HepG2 (cell line): ENCODE results near the gene OSBPL5. TPM values are rescaled to one million over a fixed set of nuclear protein-coding genes. Genes with fewer than 3 reads are reported as not detected.

Experiments used
- ATAC-seq: fragments of 200-7000 bp; cut with Tn5 transposase; 3 replicates; pipeline ENCODE4 v1.9.1; 2020; ENCODE audit warnings: mild to moderate bottlenecking, moderate library complexity
- BruUV-seq: library from RNA; stranded (reverse); fragments of 400-500 nt; replicated peaks from 2 replicates; lab custom pipeline; 2021; lab: Mats Ljungman, UMichigan
- CTCF ChIA-PET: fragments of 300-600 bp; formaldehyde crosslinking; extraction: SDS; loops from one replicate; lab custom pipeline; 2021; ENCODE audit warnings: low total read pairs, inconsistent platforms, low intra/inter-chr PET ratio; lab: Yijun Ruan, JAX
- POLR2A ChIA-PET: fragments of 350-600 bp; sonication (Branson Sonifier 250); formaldehyde crosslinking; loops from one replicate; lab custom pipeline; 2020; ENCODE audit warnings: antibody characterized with exemption, inconsistent platforms; lab: Yijun Ruan, JAX
- DNase-seq: peaks from one replicate; pipeline ENCODE4 v3.0.0-alpha.2; 2015; ENCODE audit warnings: low spot score
- FAIRE-seq: peaks from 3 replicates; lab custom pipeline; 2011; peaks lifted over from hg19 to GRCh38; lab: Jason Lieb, UNC
- H2AFZ ChIP-seq: one replicate; pipeline ENCODE4 v1.6.1; 2011; ENCODE audit warnings: low read length, inconsistent platforms
- H3K27ac ChIP-seq: fragments of 300-600 bp; 3 replicates; pipeline ENCODE4 v1.8.0; 2011; ENCODE audit warnings: mixed run types, mild to moderate bottlenecking, mixed read lengths, low read length, inconsistent platforms; ENCODE audit not compliant: insufficient read depth; ENCODE audit errors: extremely low read length
- H3K27me3 ChIP-seq, 2 experiments: fragments of 200-600 bp in 1 of 2; 2 replicates in 1 of 2; 3 replicates in 1 of 2; pipeline versions ENCODE4 v1.6.0 to v1.8.0; 2011; ENCODE audit warnings: low read length in 2 of 2, mild to moderate bottlenecking in 2 of 2, moderate library complexity in 2 of 2, inconsistent platforms in 1 of 2; ENCODE audit not compliant: insufficient read depth in 2 of 2, control insufficient read depth in 1 of 2
- H3K36me3 ChIP-seq, 2 experiments: fragments of 200-600 bp in 1 of 2; replicated peaks in 1 of 2; 2 replicates in 1 of 2; 3 replicates in 1 of 2; pipeline versions ENCODE4 v1.5.1 to v1.8.0; 2011; ENCODE audit warnings: low read length in 2 of 2, inconsistent platforms in 1 of 2; ENCODE audit not compliant: insufficient read depth in 2 of 2, control insufficient read depth in 1 of 2
- H3K4me1 ChIP-seq: 2 replicates; pipeline ENCODE4 v1.5.1; 2012; ENCODE audit warnings: low read length, inconsistent platforms; ENCODE audit not compliant: insufficient read depth
- H3K4me2 ChIP-seq: 2 replicates; pipeline ENCODE4 v1.6.0; 2011; ENCODE audit warnings: low read depth, low read length, inconsistent platforms
- H3K4me3 ChIP-seq, 3 experiments: fragments of 200-600 bp in 1 of 3; sonication (generic), shearing (Covaris generic) in 1 of 3; replicated peaks in 1 of 3; 2 replicates each; pipeline ENCODE4 v1.5.1; 2011 to 2016; ENCODE audit warnings: low read length in 3 of 3, inconsistent platforms in 2 of 3, low read depth in 2 of 3, mild to moderate bottlenecking in 2 of 3, control low read depth in 1 of 3, mixed read lengths in 1 of 3; ENCODE audit not compliant: insufficient read depth in 1 of 3
- H3K79me2 ChIP-seq: one replicate; pipeline ENCODE4 v1.6.1; 2011; ENCODE audit warnings: low read length, inconsistent platforms; ENCODE audit not compliant: insufficient read depth
- H3K9ac ChIP-seq: 2 replicates; pipeline ENCODE4 v1.6.0; 2011; ENCODE audit warnings: mild to moderate bottlenecking, low read depth, low read length, inconsistent platforms; ENCODE audit not compliant: insufficient read depth
- H3K9me3 ChIP-seq: 2 replicates; pipeline ENCODE4 v1.5.1; 2012; ENCODE audit warnings: mild to moderate bottlenecking, low read length
- H4K20me1 ChIP-seq: 2 replicates; pipeline ENCODE4 v1.6.0; 2011; ENCODE audit warnings: inconsistent platforms, mild to moderate bottlenecking, low read length, moderate library complexity; ENCODE audit not compliant: insufficient read depth
- GLI4 ChIP-seq: sonication (generic); formaldehyde crosslinking; IDR thresholded peaks from 2 replicates; pipeline ENCODE4 v1.5.1; 2020; ENCODE audit warnings: missing genetic modification reagents, mild to moderate bottlenecking, moderate library complexity, borderline replicate concordance
- MXD3 ChIP-seq: IDR thresholded peaks from 2 replicates; pipeline ENCODE4 v1.6.1; 2016; ENCODE audit warnings: mild to moderate bottlenecking, missing biosample characterization, missing genetic modification reagents
- PHF20 ChIP-seq: sonication (generic); formaldehyde crosslinking; IDR thresholded peaks from 2 replicates; pipeline ENCODE4 v1.5.0; 2020; ENCODE audit warnings: mild to moderate bottlenecking, missing genetic modification reagents
- RAD51 ChIP-seq: fragments of 450-650 bp; IDR thresholded peaks from 2 replicates; pipeline ENCODE4 v1.6.1; 2016; ENCODE audit warnings: borderline replicate concordance
- RNF2 ChIP-seq: fragments of 450-650 bp; conservative IDR thresholded peaks from 2 replicates; pipeline ENCODE4 v1.6.1; 2016; ENCODE audit warnings: low read depth
- SALL2 ChIP-seq: sonication (generic); formaldehyde crosslinking; IDR thresholded peaks from 2 replicates; pipeline ENCODE4 v1.8.1; 2023; ENCODE audit warnings: mild to moderate bottlenecking, missing genetic modification reagents, inconsistent platforms
- TEAD3 ChIP-seq: optimal IDR thresholded peaks from 2 replicates; pipeline ENCODE3; 2016; ENCODE audit warnings: borderline replicate concordance
- XRCC5 ChIP-seq: fragments of 200-400 bp; formaldehyde crosslinking; optimal IDR thresholded peaks from 2 replicates; pipeline ENCODE3; 2017; ENCODE audit warnings: mild to moderate bottlenecking, low read length
- ZBTB42 ChIP-seq: sonication (generic); formaldehyde crosslinking; IDR thresholded peaks from 2 replicates; pipeline ENCODE4 v1.5.0; 2020; ENCODE audit warnings: mild to moderate bottlenecking, missing genetic modification reagents
- ZBTB7B ChIP-seq: sonication (generic); formaldehyde crosslinking; IDR thresholded peaks from 2 replicates; pipeline ENCODE4 v1.4.0; 2020; ENCODE audit warnings: missing genetic modification reagents
- ZFP1 ChIP-seq: IDR thresholded peaks from 2 replicates; pipeline ENCODE4 v1.6.1; 2016
- ZMYM2 ChIP-seq: sonication (generic); formaldehyde crosslinking; IDR thresholded peaks from 2 replicates; pipeline ENCODE4 v1.8.0; 2022; ENCODE audit warnings: mild to moderate bottlenecking, missing genetic modification reagents
- ZNF367 ChIP-seq: sonication (generic); formaldehyde crosslinking; IDR thresholded peaks from 2 replicates; pipeline ENCODE4 v1.4.0; 2020; ENCODE audit warnings: missing genetic modification reagents, borderline replicate concordance
- ZNF468 ChIP-seq: sonication (generic); formaldehyde crosslinking; IDR thresholded peaks from 2 replicates; pipeline ENCODE4 v1.8.0; 2022; ENCODE audit warnings: mild to moderate bottlenecking, moderate library complexity, missing genetic modification reagents
- ZNF609 ChIP-seq: sonication (generic); formaldehyde crosslinking; IDR thresholded peaks from 2 replicates; pipeline ENCODE4 v1.4.0; 2020; ENCODE audit warnings: mild to moderate bottlenecking, missing genetic modification reagents, borderline replicate concordance
- ZNF850 ChIP-seq: sonication (generic); formaldehyde crosslinking; conservative IDR thresholded peaks from 2 replicates; pipeline ENCODE4 v1.9.0; 2021; ENCODE audit warnings: mild to moderate bottlenecking, missing genetic modification reagents
- WGBS: methylation state at CpG from one replicate; pipeline ENCODE4 v1.1.6; 2017; ENCODE audit warnings: low lambda C conversion rate; 5-methylcytosine and 5-hydroxymethylcytosine counted together
- in situ Hi-C: cut with HindIII; loops from 2 replicates; pipeline ENCODE4 v1.10.0; 2017; ENCODE audit warnings: low pct_unique_long_range_greater_than_20kb; ENCODE audit not compliant: extremely low pct_ligation_motif_present
- intact Hi-C: fragments of 100-400 bp; cut with micrococcal nuclease; formaldehyde crosslinking; loops from one replicate; pipeline ENCODE4 v1.10.0; 2022; ENCODE audit not compliant: unreplicated experiment
- polyA plus RNA-seq, 8 experiments: library from polyadenylated mRNA; depleted of rRNA in 3 of 8; stranded (reverse) in 7 of 8; unstranded in 1 of 8; fragments of >200 nt; fragmentation: Illumina TruSeq in 4 of 8; extraction: Trizol in 4 of 8; gene quantifications; 2 replicates each; pipeline versions ENCODE4 v1.2.1 to v1.2.3, GENCODE V29; 2011 to 2016; ENCODE audit warnings: low read depth in 4 of 8, missing spikeins in 1 of 8, mixed read lengths in 1 of 8; ENCODE audit not compliant: insufficient read depth in 1 of 8
- total RNA-seq, 5 experiments: library from RNA; depleted of rRNA; stranded (reverse); fragments of >200 nt; fragmentation: Illumina TruSeq; extraction: Trizol; gene quantifications; 2 replicates each; pipeline ENCODE4 v1.2.3, GENCODE V29; 2016; ENCODE audit warnings: low read depth in 1 of 5

OSBPL5 gene
- total and polyA plus RNA-seq, 2 of the 13 experiments (the other 11 are each of a cell fraction or from before 2014, with no cell fraction given): not detected

- in situ Hi-C loops: no loop called here
- DNase-seq: no peak
- Histone ChIP-seq H4K20me1 (no peaks in the 10 kb centered on the region), H3K79me2 (no peaks in the 10 kb centered on the region), H3K4me2 (no peak overlapping the region), H3K27me3 (peaks cover 3 to 59% of the 10 kb centered on the region in 2 experiments), H3K9ac (no peak overlapping the region), H3K27ac (no peak overlapping the region), H3K36me3 (no peaks in the 10 kb centered on the region), H3K4me3 (no peak overlapping the region), H2AFZ (no peak overlapping the region), H3K9me3 (no peaks in the 10 kb centered on the region), H3K4me1 (no peaks in the 10 kb centered on the region)
- no peak for TF ChIP-seq ZBTB42 (CRISPR knock-in tag)
- TF ChIP-seq MXD3 (CRISPR knock-in tag): no peak
- TF ChIP-seq ZNF609 (CRISPR knock-in tag): no peak
- TF ChIP-seq PHF20 (CRISPR knock-in tag): no peak
- no peak for TF ChIP-seq SALL2 (CRISPR knock-in tag)
- TF ChIP-seq ZFP1 (CRISPR knock-in tag): no peak
- no peak for TF ChIP-seq ZBTB7B (CRISPR knock-in tag)
- no peak for TF ChIP-seq ZNF850 (CRISPR knock-in tag)
- no peak for TF ChIP-seq RAD51
- no peak for TF ChIP-seq GLI4
- TF ChIP-seq ZNF468: no peak
- no peak for TF ChIP-seq ZMYM2 (CRISPR knock-in tag)
- TF ChIP-seq RNF2: no peak
- no peak for TF ChIP-seq ZNF367
- TF ChIP-seq TEAD3 (CRISPR knock-in tag): no peak
- TF ChIP-seq XRCC5: no peak
- no TSS peak for BruUV-seq
- no peak for FAIRE-seq
- WGBS: 11% methylated on average over 10 of the region's 11 CpGs
- intact Hi-C loops: no loop called here
- POLR2A ChIA-PET: no interaction called here
- CTCF ChIA-PET: no interaction called here
- no peak for ATAC-seq
Measured at GRCh38 chr11:3184732-3185347, 19.7 kb upstream of the OSBPL5 start.
